Stomach (tissue), 9 donors: ENCODE data around the gene ZNF628. TPM values are rescaled to one million over a fixed set of nuclear protein-coding genes. Genes with fewer than 3 reads are reported as not detected.

Experiments
- DNase-seq, 2 donors: peaks; one replicate each; pipeline versions ENCODE4 v3.0.0 to v3.0.0-alpha.2; 2013 to 2019
- H3K27ac ChIP-seq, 5 donors: fragments of 200-600 bp in 4 of 5; sonication (generic) in 4 of 5; one replicate each; pipeline ENCODE4 v1.5.1; 2013 to 2019; ENCODE audit warnings: mild to moderate bottlenecking in 1 of 5, moderate library complexity in 1 of 5
- H3K27me3 ChIP-seq, 3 donors: fragments of 200-600 bp; sonication (generic); one replicate each; pipeline ENCODE4 v1.5.1; 2017 to 2019; ENCODE audit warnings: mixed run types in 1 of 3
- H3K36me3 ChIP-seq, 4 donors: fragments of 200-600 bp; sonication (generic); 1 replicate in 3 of 4; 2 replicates in 1 of 4; pipeline ENCODE4 v1.5.1; 2016 to 2019
- H3K4me1 ChIP-seq, 4 donors: fragments of 200-600 bp; sonication (generic); one replicate each; pipeline ENCODE4 v1.5.1; 2016 to 2019
- H3K4me3 ChIP-seq, 4 donors: fragments of 200-600 bp; sonication (generic) in 3 of 4; one replicate each; pipeline ENCODE4 v1.5.1; 2016 to 2019; ENCODE audit warnings: mild to moderate bottlenecking in 1 of 4
- H3K9me3 ChIP-seq, 4 donors: fragments of 200-600 bp; sonication (generic); one replicate each; pipeline ENCODE4 v1.5.1; 2016 to 2019
- CTCF ChIP-seq, 7 experiments: fragments of 450-650 bp in 4 of 7; fragments of 200-600 bp in 3 of 7; sonication (generic) in 3 of 7; IDR thresholded peaks; one replicate each; pipeline ENCODE4 v1.5.1; 2016 to 2019; ENCODE audit warnings: antibody characterized with exemption in 7 of 7, control low read depth in 2 of 7, mild to moderate bottlenecking in 1 of 7
- EP300 ChIP-seq: sonication (generic); formaldehyde crosslinking; IDR thresholded peaks from one replicate; pipeline ENCODE4 v1.6.1; 2017; ENCODE audit warnings: antibody characterized with exemption
- POLR2A ChIP-seq, 4 donors: fragments of 450-650 bp; IDR thresholded peaks; one replicate each; pipeline ENCODE4 v1.6.1; 2016; ENCODE audit warnings: antibody characterized with exemption in 4 of 4, control low read depth in 2 of 4, mild to moderate bottlenecking in 1 of 4, moderate library complexity in 1 of 4
- POLR2AphosphoS5 ChIP-seq, 3 donors: sonication (generic); formaldehyde crosslinking; IDR thresholded peaks; one replicate each; pipeline ENCODE4 v1.6.1; 2016; ENCODE audit warnings: antibody characterized with exemption in 3 of 3
- WGBS, 5 donors: extraction: QIAGEN DNeasy Blood & Tissue Kit in 3 of 5; methylation state at CpG; one replicate each; pipeline versions ENCODE4 v1.1.5 to v1.1.7; 2013 to 2018; 5-methylcytosine and 5-hydroxymethylcytosine counted together
- intact Hi-C: fragments of 100-400 bp; cut with DNase I; formaldehyde crosslinking; loops from one replicate; pipeline ENCODE4 v1.15.1; 2023; ENCODE audit warnings: low total_unique reads
- polyA plus RNA-seq, 3 donors: library from polyadenylated mRNA; stranded (reverse); fragments of 200-250 nt; gene quantifications; one replicate each; pipeline ENCODE4 v1.2.3, GENCODE V29; 2013
- total RNA-seq, 5 donors: library from RNA; depleted of rRNA; stranded (reverse); fragments of >200 nt; gene quantifications; one replicate each; pipeline versions ENCODE4 v1.1.0 to v1.2.3, GENCODE V29; 2014 to 2016
- donor health status: healthy with polysubstance abuse.
- donor health status: Bipolar disorder and iron deficiency.
- donor health status: healthy.

ZNF628 gene
- total and polyA plus RNA-seq, 8 donors = 0.58 to 16.1 (median 5.0) TPM

- intact Hi-C loops = no loop called here
Measured at GRCh38 chr19:55487924-55488687, 11.7 kb downstream of the ZNF628 start, which contains the start of gene SSC5D. Gene SSC5D (plus strand): TSS chr19:55488436. CDS start chr19:55488590, 154 bp downstream.

GRCh38 chr19:55488986-55489710 lies 12.7 kb downstream of the ZNF628 start:
- Histone ChIP-seq H3K4me1 (peaks cover 37 to 96% (median 70%) of the 10 kb centered on the region in 4 donors), H3K27me3 (peaks cover 0 to 75% (median 15%) of the 10 kb centered on the region in 3 donors), H3K36me3 (peaks cover 0 to under 1% (median 0%) of the 10 kb centered on the region in 4 donors), H3K4me3 (peak overlapping the region in 1 of 4 donors; percentile 33), H3K9me3 (no peaks in the 10 kb centered on the region), H3K27ac (peak overlapping the region in 4 of 5 donors; percentile 55 to 96 (median 85))
- peak in 1 of 2 donors; percentile 41 for DNase-seq
- WGBS, 5 donors = 45 to 68% (median 57%) methylated on average over 18 to 36 of the region's 36 CpGs
- intact Hi-C loops = no loop called here
- no peak for TF ChIP-seq POLR2AphosphoS5 (IDR thresholded peaks at IDR 0.05)
- no peak for TF ChIP-seq CTCF (IDR thresholded peaks at IDR 0.05)
- TF ChIP-seq POLR2A (IDR thresholded peaks at IDR 0.05) = no peak
- TF ChIP-seq EP300 = no peak

More at GRCh38 chr19:55487924-55488687, 11.7 kb downstream of the ZNF628 start, which contains the start of gene SSC5D:
- Histone ChIP-seq H3K4me1 (peaks cover 41 to 93% (median 71%) of the 10 kb centered on the region in 4 donors), H3K27ac (peak within 1 kb of the TSS; percentile 48 to 96 (median 85)), H3K4me3 (peak within 1 kb of the TSS in 3 of 4 donors; percentile 16 to 33 (median 18)), H3K27me3 (peaks cover 0 to 67% (median 10%) of the 10 kb centered on the region in 3 donors), H3K9me3 (no peaks in the 10 kb centered on the region), H3K36me3 (peaks cover 4 to 11% (median 7%) of the 10 kb centered on the region in 4 donors)
- peak in 1 of 2 donors; percentile 79 for DNase-seq
- TF ChIP-seq CTCF (IDR thresholded peaks at IDR 0.05) (no peak), POLR2A (IDR thresholded peaks at IDR 0.05) (no peak), POLR2AphosphoS5 (IDR thresholded peaks at IDR 0.05) (no peak), EP300 (no peak)
- 13 to 17% (median 14%) methylated on average over 4 to 21 of the region's 21 CpGs for WGBS, 5 donors

- peaks cover 0 to 75% (median 19%) of the 10 kb centered on the region in 3 donors for H3K27me3 ChIP-seq
- intact Hi-C loops = loop anchor here (10.0 kb wide), 2 partner anchors 205 to 345 kb away; partner anchors contain the start of genes BRSK1, HSPBP1 and TNNT1
- H3K36me3 ChIP-seq = no peaks in the 10 kb centered on the region
- TF ChIP-seq CTCF (IDR thresholded peaks at IDR 0.05) = no peak
- no peak for TF ChIP-seq POLR2AphosphoS5 (IDR thresholded peaks at IDR 0.05)
- TF ChIP-seq POLR2A (IDR thresholded peaks at IDR 0.05) = no peak
- no peaks in the 10 kb centered on the region for H3K9me3 ChIP-seq
- peak overlapping the region in 3 of 5 donors; percentile 85 to 96 (median 85) for H3K27ac ChIP-seq
- DNase-seq = no peak
- WGBS, 5 donors = 53 to 71% (median 66%) methylated on average over 9 to 21 of the region's 21 CpGs
- peaks cover 29 to 90% (median 63%) of the 10 kb centered on the region in 4 donors for H3K4me1 ChIP-seq
- H3K4me3 ChIP-seq = peak overlapping the region in 1 of 4 donors; percentile 33
Measured at GRCh38 chr19:55489711-55490477, 13.5 kb downstream of the ZNF628 start.
